ENCODE results near the gene TMEM126A.
"Not testable (repeated sequence)": the region's sequence is repeated elsewhere in the genome, so short reads cannot be mapped to it uniquely, and the experiment has no call there.

TMEM126A gene

DNA sequence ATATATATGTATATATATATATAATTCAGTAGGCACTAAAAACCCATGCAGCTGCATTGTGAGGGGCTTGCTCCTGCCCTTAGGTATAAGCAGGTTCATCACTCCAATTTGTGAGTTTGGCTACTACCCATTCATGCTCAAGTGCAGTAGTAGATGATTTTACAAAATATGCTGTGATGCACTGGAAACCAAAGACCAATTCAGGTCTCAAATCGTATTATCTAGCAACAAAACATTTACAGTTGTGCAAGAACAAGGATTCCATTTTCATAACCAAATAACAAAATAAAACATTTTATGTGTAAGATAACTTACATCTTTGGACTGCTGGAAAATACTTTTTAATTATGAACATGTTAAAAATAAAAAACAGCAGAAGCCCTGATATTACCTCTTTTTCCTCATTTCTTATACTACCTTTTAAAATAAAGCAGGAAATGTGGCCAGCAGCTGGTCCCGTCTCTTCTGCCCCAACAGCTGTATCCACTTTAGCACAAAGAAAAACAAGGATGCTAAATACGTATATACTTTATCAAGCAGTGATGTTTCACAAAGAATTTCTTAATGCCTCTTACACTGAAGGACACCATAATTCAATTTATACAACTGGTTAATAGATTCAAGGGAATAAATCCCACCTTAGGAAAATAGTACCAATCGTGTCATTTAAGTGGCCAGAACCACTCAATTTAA is 14.4 kb downstream of the TMEM126A start:
- Histone ChIP-seq H3K4me3 (ENCODE audit: low read depth in 1 of 2, low read length in 2 of 2) (peak overlapping the region; percentile 91 to 96), H3K36me3 (ENCODE audit: control insufficient read depth in 1 of 2, insufficient read depth in 2 of 2, low read length in 2 of 2) (peaks cover 7 to 14% of the 10 kb centered on the region in 2 donors), H3K27me3 (ENCODE audit: low read depth, low read length) (no peaks in the 10 kb centered on the region), H3K27ac (ENCODE audit: low read length) (no peak overlapping the region), H3K9me3 (ENCODE audit: control insufficient read depth in 1 of 2, low read length in 2 of 2) (no peaks in the 10 kb centered on the region), H3K4me1 (ENCODE audit: control insufficient read depth in 1 of 2, insufficient read depth in 2 of 2, low read length in 2 of 2) (peaks cover 0 to 47% of the 10 kb centered on the region in 2 donors)

DNA sequence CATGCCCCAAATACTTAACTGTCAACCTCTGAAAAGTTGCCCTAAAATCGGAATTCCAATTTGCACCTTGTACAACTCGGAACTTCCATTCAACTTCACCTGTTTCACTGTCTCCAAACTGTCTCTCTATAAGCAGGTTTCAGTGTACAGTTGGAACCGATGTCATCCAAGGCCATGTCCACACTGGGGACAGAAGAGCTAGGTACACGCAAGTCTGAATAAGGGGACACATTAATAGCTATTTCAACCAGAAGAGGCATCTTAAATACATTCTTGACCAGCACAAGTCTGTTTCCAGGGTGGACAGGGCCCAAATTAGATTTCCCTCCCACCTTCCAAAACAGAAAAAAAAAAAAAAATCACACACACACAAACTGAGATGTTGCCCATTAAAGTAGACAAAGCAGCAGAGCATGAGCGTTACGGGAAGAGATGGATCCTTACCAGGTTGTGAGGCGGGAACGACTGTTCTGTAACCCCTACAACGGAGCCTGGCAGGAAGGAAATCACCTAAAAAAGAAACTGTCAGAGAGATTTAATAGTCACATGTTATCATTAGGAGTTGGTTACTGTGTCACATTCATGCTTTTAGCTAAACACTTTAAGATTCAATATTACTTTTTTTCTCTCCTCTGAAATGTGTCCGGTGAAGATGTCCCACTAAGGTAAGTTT is 15.4 kb downstream of the TMEM126A start:
- peak overlapping the region; percentile 93 for H3K27ac ChIP-seq (ENCODE audit: low read length)
- H3K4me3 ChIP-seq (ENCODE audit: low read depth in 1 of 2, low read length in 2 of 2): peak overlapping the region; percentile 91 to 96
- no peaks in the 10 kb centered on the region for H3K9me3 ChIP-seq (ENCODE audit: control insufficient read depth in 1 of 2, low read length in 2 of 2)
- H3K36me3 ChIP-seq (ENCODE audit: control insufficient read depth in 1 of 2, insufficient read depth in 2 of 2, low read length in 2 of 2): peaks cover 3 to 10% of the 10 kb centered on the region in 2 donors
- H3K27me3 ChIP-seq (ENCODE audit: low read depth, low read length): no peaks in the 10 kb centered on the region
- peaks cover 0 to 43% of the 10 kb centered on the region in 2 donors for H3K4me1 ChIP-seq (ENCODE audit: control insufficient read depth in 1 of 2, insufficient read depth in 2 of 2, low read length in 2 of 2)

DNA sequence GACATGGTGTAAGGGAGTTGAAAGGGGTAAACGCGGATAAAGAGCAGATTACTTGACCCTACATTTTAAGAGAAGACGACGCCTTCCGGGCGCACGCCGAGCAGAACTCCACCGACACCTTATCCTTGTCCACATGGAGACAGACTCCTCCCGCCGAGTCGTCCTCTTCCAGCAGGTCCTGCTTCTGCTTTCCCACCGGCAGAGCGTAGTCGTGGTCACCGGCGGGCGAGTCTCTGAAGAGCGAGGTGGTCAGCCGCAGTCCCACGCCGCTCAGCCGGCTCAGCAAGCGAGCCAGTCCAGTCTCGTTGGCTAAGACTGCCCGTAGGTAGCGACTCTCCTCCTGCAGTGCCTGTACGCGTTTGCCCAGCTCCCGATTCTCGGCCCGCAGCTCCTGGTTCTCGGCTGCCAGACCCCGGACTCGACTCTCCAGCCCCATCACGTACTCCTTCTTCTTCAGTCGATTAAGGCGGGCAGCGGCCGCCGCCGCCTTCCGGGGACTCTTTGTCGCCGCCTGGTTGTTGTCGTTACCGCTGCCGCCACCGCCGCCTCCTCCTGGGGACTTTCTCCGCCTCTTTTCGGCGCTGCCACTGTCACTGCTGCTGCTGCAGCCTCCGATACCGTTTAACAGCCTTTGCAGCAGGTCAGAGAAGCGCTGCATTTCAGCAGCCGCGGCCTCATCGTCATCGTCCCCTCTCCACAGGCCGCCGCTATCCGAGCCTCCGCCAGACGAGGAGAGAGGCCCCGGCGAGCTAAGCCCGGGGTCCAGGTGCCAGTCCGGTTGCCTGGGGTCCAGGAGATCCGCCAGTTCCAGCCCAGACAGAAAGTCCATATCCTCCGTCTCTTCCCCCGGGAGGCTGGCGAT is 16.2 kb downstream of the TMEM126A start:
- peaks cover 0 to 35% of the 10 kb centered on the region in 2 donors for H3K4me1 ChIP-seq (ENCODE audit: control insufficient read depth in 1 of 2, insufficient read depth in 2 of 2, low read length in 2 of 2)

DNA sequence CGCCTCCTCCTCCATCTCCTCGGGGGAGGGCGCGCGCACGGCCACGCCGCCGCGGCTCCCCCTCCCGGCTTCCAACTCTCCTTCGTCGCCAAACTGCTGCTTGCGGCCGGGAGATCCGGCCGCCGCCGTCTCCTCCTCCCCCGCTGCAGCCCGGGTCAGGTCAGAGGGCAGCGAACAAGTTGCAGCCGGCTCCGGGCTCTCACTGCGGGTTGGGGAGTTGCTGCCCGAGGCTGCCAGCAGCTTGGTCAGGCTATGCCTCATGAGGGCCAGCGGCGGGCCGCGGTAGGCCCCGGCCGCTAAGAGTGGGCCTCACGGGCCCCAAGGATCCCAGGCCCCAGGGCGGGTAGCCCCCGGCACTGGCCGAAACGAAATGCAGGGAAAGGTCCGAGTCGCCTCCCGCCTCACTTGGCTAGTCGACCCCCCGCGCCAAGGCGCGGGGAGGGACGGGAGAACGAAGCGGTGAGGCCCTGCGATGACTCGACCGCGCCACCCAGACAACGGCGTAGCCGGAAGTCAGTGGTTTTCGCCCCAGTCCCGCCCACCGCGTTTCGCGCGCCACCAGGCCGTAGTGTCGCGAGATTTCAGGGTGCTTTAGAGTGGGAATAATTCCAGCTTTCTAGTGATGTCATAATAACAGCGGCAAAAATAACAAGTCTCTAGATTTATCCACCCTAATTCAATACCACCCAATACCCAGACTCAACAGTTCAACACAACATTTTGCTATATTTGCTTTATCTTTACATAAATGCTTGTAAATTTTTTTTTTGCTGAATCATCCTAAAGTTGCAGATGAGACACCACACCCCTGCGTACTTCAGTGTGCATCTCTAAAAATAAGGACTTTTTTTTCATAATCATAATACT is 17.1 kb downstream of the TMEM126A start, which contains the start of gene CREBZF:
TSS of gene CREBZF (minus strand) at position 515 of the 867 bp plus-strand sequence. CDS start at position 261, 254 bp downstream.
- peaks cover 3 to 10% of the 10 kb centered on the region in 2 donors for H3K36me3 ChIP-seq (ENCODE audit: control insufficient read depth in 1 of 2, insufficient read depth in 2 of 2, low read length in 2 of 2)

More for the DNA sequence above, 16.2 kb downstream of the TMEM126A start:
- Histone ChIP-seq H3K27ac (ENCODE audit: low read length) (peak overlapping the region; percentile 93), H3K27me3 (ENCODE audit: low read depth, low read length) (no peaks in the 10 kb centered on the region), H3K9me3 (ENCODE audit: control insufficient read depth in 1 of 2, low read length in 2 of 2) (no peaks in the 10 kb centered on the region), H3K4me3 (ENCODE audit: low read depth in 1 of 2, low read length in 2 of 2) (peak overlapping the region; percentile 91 to 96), H3K36me3 (ENCODE audit: control insufficient read depth in 1 of 2, insufficient read depth in 2 of 2, low read length in 2 of 2) (peaks cover 3 to 10% of the 10 kb centered on the region in 2 donors)

DNA sequence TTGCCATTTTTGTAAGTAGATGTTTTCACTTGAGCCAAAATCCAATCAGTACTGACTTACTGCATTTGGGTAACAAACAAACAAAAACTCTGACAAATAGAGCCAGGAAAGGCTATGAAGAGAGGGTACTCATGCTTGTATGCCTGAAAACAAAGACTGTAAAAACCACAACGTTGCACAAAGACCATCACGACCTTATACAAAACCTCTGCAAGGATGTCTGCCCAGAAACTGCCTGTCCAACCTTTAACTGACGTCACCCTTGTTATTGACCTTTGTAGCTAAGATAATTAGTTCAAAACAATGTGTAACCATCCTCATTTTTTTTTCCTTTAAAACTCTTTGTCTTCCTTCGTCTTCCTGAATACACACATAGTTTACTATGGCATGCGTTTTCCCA is 18.0 kb downstream of the TMEM126A start:
- Histone ChIP-seq H3K27ac (ENCODE audit: low read length) (no peak overlapping the region), H3K4me1 (ENCODE audit: control insufficient read depth in 1 of 2, insufficient read depth in 2 of 2, low read length in 2 of 2) (peaks cover 0 to 20% of the 10 kb centered on the region in 2 donors), H3K36me3 (ENCODE audit: control insufficient read depth in 1 of 2, insufficient read depth in 2 of 2, low read length in 2 of 2) (peaks cover 3 to 10% of the 10 kb centered on the region in 2 donors), H3K27me3 (ENCODE audit: low read depth, low read length) (no peaks in the 10 kb centered on the region), H3K9me3 (ENCODE audit: control insufficient read depth in 1 of 2, low read length in 2 of 2) (no peaks in the 10 kb centered on the region), H3K4me3 (ENCODE audit: low read depth in 1 of 2, low read length in 2 of 2) (peak overlapping the region; percentile 91 to 96)

More for the DNA sequence above, 17.1 kb downstream of the TMEM126A start, which contains the start of gene CREBZF:
- Histone ChIP-seq H3K4me1 (ENCODE audit: control insufficient read depth in 1 of 2, insufficient read depth in 2 of 2, low read length in 2 of 2) (peaks cover 0 to 28% of the 10 kb centered on the region in 2 donors), H3K27me3 (ENCODE audit: low read depth, low read length) (no peaks in the 10 kb centered on the region), H3K9me3 (ENCODE audit: control insufficient read depth in 1 of 2, low read length in 2 of 2) (no peaks in the 10 kb centered on the region), H3K4me3 (ENCODE audit: low read depth in 1 of 2, low read length in 2 of 2) (peak within 1 kb of the TSS; percentile 91 to 96), H3K27ac (ENCODE audit: low read length) (peak within 1 kb of the TSS; percentile 93)

DNA sequence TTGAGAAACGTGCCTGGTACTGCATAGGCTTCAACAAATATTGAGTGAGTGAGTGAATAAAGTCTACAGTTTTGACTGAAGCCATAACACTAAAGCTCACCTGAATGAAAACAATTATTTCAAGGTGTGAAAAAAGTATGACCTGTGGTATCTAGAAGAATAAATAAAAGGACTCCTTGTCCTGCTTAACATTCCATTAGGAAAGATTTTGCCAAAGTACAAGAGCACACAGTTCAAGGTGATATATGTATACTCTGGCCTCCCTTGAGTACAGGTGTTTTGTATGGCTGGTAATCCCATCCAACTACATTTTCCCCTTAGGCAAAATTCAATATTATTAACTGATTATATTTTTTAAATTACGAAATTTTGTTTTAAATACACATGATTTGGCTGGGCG is 18.9 kb downstream of the TMEM126A start:
- peaks cover 0 to 12% of the 10 kb centered on the region in 2 donors for H3K4me1 ChIP-seq (ENCODE audit: control insufficient read depth in 1 of 2, insufficient read depth in 2 of 2, low read length in 2 of 2)
- no peaks in the 10 kb centered on the region for H3K9me3 ChIP-seq (ENCODE audit: control insufficient read depth in 1 of 2, low read length in 2 of 2)
- H3K27ac ChIP-seq (ENCODE audit: low read length): no peak overlapping the region
- peaks cover 0 to 10% of the 10 kb centered on the region in 2 donors for H3K36me3 ChIP-seq (ENCODE audit: control insufficient read depth in 1 of 2, insufficient read depth in 2 of 2, low read length in 2 of 2)
- no peaks in the 10 kb centered on the region for H3K27me3 ChIP-seq (ENCODE audit: low read depth, low read length)
- no peak overlapping the region for H3K4me3 ChIP-seq (ENCODE audit: low read depth in 1 of 2, low read length in 2 of 2)

DNA sequence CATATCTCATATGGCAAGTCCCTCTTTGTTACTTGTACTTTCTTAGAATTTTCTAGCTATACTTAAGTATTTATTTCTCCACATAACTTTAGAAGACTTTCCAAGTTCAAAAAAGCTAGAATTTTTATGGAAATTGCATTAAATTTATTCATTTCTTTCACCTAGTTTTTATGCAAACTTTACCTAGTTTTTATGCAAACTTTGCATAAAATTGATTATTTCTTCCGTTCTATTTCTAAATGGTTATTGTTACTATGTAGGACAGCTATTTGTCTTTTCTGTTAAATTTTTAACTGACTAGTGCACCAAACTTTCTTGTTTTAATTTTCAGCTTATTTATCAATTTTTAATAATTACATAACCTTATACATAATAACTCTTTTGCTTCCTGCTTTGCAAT is 20.4 kb downstream of the TMEM126A start:
- Histone ChIP-seq H3K4me3 (ENCODE audit: low read depth in 1 of 2, low read length in 2 of 2) (no peak overlapping the region), H3K4me1 (ENCODE audit: control insufficient read depth in 1 of 2, insufficient read depth in 2 of 2, low read length in 2 of 2) (no peaks in the 10 kb centered on the region), H3K27me3 (ENCODE audit: low read depth, low read length) (no peaks in the 10 kb centered on the region)

DNA sequence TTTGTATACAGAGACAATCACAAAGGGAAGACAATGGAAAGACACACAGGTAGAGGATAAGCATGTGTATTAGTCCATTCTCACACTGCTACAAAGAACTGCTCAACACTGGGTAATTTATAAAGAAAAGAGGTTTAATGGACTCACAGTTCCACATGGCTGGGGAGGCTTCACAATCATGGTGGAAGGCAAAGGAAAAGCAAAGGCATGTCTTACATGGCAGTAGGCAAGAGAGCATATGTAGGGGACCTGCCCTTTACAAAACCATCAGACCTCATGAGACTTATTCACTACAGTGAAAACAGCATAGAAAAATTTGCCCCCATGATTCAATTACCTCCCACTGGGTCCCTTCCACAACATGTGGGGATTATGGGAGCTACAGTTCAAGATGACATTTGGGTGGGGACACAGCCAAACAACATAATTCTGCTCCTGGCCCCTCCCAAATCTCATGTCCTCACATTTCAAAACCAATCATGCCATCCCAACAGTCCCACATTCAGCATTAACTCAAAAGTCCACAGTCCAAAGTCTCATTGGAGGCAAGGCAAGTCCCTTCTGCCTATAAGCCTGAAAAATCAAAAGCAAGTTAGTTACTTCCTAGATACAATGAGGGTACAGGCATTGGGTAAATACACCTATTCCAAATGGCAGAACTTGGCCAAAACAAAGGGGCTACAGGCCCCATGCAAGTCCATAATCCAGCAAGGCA is 23.3 kb downstream of the TMEM126A start:
- not testable (repeated sequence) for H3K4me1 ChIP-seq (ENCODE audit: control insufficient read depth in 1 of 2, insufficient read depth in 2 of 2, low read length in 2 of 2); H3K9me3 ChIP-seq (ENCODE audit: control insufficient read depth in 1 of 2, low read length in 2 of 2); H3K4me3 ChIP-seq (ENCODE audit: low read depth in 1 of 2, low read length in 2 of 2); H3K36me3 ChIP-seq (ENCODE audit: control insufficient read depth in 1 of 2, insufficient read depth in 2 of 2, low read length in 2 of 2); H3K27ac ChIP-seq (ENCODE audit: low read length); H3K27me3 ChIP-seq (ENCODE audit: low read depth, low read length)

More for the DNA sequence above, 20.4 kb downstream of the TMEM126A start:
- Histone ChIP-seq H3K27ac (ENCODE audit: low read length) (no peak overlapping the region), H3K9me3 (ENCODE audit: control insufficient read depth in 1 of 2, low read length in 2 of 2) (no peaks in the 10 kb centered on the region), H3K36me3 (ENCODE audit: control insufficient read depth in 1 of 2, insufficient read depth in 2 of 2, low read length in 2 of 2) (peaks cover 0 to 8% of the 10 kb centered on the region in 2 donors)

DNA sequence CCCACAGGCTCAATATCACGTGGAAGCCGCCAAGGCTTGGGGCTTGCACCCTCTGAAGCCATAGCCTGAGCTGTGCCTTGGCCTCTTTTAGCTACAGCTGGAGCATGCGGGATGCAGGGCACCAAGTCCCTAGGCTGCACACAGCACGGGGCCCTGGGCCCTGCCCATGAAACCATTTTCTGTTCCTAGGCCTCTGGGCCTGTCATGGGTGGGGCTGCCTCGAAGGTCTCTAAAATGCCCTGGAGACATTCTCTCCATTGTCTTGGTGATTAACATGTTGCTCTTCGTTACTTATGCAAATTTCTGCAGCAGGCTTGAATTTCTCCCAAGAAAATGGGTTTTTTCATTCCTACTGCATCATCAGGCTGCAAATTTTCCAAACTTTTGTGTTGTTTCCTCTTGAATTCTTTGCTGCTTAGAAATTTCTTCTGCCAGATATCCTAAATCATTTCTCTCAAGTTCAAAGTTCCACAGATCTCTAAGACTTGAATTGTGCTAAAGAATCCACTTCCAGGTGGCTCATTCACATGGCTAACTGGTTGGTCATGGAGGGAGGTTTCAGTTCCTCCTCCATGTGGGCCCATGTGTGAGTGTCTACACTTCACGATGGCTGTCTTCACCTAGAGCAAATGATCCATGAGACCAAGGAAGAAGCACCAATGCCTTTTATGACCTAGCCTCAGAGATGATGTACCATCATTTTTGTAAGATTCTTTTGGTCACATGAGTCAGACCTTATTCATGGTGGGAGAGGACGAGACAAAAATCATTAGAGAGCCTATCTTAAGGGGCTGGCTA is 24.5 kb downstream of the TMEM126A start:
- H3K4me1 ChIP-seq (ENCODE audit: control insufficient read depth in 1 of 2, insufficient read depth in 2 of 2, low read length in 2 of 2): no peaks in the 10 kb centered on the region

More for the DNA sequence above, 24.5 kb downstream of the TMEM126A start:
- no peaks in the 10 kb centered on the region for H3K9me3 ChIP-seq (ENCODE audit: control insufficient read depth in 1 of 2, low read length in 2 of 2)
- no peaks in the 10 kb centered on the region for H3K36me3 ChIP-seq (ENCODE audit: control insufficient read depth in 1 of 2, insufficient read depth in 2 of 2, low read length in 2 of 2)
- no peaks in the 10 kb centered on the region for H3K27me3 ChIP-seq (ENCODE audit: low read depth, low read length)
- H3K4me3 ChIP-seq (ENCODE audit: low read depth in 1 of 2, low read length in 2 of 2): no peak overlapping the region
- no peak overlapping the region for H3K27ac ChIP-seq (ENCODE audit: low read length)

All from muscle layer of duodenum (tissue), 2 donors.